CD4-positive, alpha-beta T cell treated with Interleukin-6 for 4 hours (primary cell): ENCODE data around the gene APBB1IP.

ENCODE experiments used
- DNase-seq: peaks from one replicate; pipeline ENCODE4 v3.0.0-alpha.2; 2020; ENCODE audit warnings: mixed read lengths

APBB1IP gene

DNA sequence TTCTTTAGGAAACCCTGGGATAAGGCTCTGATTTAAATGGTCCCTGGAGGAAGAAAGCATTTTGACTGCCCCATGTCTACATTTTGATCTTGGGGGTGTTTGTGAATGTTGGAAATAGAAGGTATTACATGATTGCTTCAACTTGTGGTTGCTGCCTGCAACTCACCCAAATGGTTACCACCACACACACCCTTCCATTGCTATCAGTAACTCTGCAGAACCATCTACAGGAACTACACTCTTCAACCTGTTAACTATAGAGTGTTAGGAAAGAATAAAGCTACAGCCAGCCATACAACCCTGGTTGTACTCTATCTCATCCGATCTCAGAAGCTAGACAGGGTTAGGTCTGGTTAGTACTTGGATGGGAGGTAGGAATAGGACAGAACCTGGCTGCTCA lies 71.2 kb downstream of the APBB1IP start:
- no peak for DNase-seq

- no peak for DNase-seq
These were observed 75.0 kb downstream of the APBB1IP start for GRCh38 chr10:26513101-26513500.

DNA sequence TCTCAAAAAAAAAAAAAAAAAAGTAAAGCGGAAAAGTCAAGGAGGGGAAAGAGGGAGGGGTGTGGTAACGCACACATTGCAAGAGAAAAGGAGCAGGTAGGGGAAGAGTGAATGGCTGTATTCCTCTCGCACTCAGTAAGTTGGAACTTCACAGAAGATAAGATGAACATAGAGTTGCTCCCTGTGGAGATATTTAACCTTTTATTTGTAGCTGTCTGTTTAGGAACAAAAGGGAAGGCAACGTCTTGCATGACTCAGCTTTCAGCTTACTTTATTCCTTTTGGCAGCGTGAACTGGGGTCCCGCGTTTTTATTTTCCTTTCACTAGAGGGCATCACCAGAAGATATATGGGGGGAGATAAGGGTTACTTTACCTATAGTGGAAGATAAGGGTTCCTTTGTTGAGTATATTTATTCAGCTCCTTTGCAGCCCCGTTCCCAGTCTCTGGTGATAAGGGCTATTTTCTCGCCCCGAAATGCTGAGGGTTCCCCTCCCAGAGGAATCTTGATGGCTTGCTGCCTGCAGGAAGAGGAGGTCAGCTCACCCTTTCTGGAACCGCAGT lies 78.5 kb downstream of the APBB1IP start:
- no peak for DNase-seq

DNA sequence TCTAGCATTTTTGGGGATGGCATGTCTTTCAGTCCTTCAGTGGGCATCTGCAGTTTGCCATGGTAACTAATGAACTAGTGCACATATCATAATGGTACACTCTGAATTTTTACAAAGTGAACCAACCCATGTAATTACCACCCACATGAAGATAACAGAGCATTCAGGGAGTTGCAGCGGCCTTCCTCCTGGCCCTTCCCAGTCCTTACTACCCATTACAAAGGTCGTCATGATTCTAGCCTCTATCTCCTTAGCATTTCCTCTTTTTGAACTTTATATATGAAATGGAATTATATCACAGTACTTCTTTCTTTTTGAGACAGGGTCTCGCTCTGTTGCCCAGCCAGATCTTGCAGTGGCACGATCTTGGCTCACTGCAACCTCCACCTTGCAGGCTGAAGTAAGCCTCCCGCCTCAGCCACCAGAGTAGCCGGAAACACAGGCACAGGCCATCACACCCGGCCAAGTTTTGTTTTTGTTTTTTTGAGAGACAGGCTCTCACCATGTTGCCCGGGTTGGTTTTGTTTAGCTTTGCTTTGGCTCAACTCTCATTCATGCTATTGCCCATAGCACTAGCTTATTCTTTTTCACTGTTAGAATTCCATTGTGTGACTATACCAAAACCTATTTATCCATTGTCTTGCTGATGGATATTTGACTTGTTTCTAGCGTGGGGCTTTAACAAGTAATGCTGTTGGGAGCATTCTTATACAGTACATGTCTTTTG lies 79.2 kb downstream of the APBB1IP start:
- DNase-seq = no peak

- DNase-seq = no peak
These were observed 81.7 kb downstream of the APBB1IP start for GRCh38 chr10:26519803-26520202.

DNA sequence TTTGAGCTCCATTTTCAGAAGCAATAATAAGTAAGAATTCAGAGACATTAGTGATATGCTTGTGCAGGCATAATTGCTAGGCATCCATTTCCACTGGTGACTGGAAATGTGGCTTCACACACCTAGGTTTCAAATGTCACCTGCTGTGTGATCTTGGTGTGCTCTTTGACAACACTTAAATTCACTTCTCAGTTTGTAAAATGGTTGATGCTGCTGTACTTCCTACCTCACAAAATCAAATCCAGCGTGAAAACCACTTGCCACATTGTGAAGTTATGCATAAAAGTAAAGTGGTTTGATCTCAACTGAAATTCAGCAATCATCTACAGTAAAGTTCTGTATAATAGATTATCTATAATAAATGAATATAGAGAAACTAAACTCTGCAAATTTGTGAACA lies 82.4 kb downstream of the APBB1IP start:
- no peak for DNase-seq

- no peak for DNase-seq
These were observed 86.2 kb downstream of the APBB1IP start for GRCh38 chr10:26524161-26524896.

DNA sequence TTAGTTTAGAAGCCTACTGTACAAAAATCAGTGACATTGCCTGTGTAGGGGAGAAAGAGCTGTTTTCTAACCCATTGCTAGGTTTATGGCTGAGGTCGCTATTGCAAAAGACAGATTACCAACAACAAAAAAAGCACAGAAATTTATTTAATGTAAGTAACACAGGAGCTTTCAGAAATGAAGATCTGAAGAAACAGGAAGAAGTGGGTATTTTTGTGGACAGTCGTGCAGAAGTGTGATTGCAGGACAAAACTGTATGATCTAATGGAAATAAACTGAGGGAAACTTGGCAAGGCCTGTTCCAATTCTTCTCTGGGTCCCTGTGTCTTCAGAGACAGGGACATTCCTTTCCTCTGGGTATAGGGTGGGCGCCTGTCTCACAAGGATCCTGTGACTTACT lies 87.4 kb downstream of the APBB1IP start:
- DNase-seq = no peak

DNA sequence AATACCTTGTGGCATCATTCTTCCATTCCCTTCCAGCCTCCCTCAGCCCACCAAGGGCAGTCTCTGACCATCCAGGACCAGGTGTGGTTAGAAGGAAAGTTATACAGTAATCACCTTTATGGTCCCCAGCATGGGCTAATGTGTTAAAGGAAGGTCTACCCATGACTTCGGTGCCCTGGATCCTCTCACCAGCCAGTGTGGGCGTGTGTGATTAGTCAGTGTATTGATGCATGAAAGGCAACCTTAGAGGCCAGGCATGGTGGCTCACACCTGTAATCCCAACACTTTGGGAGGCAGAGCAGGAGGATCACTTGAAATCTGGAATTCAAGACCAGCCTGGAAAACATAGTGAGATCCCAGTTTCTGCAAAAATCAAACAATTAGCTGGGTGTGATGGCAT lies 88.9 kb downstream of the APBB1IP start:
- no peak for DNase-seq

- no peak for DNase-seq
These were observed 89.9 kb downstream of the APBB1IP start for GRCh38 chr10:26528048-26528447.

GRCh38 chr10:26528715-26529393 lies 90.7 kb downstream of the APBB1IP start:
- no peak for DNase-seq

GRCh38 chr10:26534384-26534783 lies 96.2 kb downstream of the APBB1IP start:
- DNase-seq = peak; percentile 26

DNA sequence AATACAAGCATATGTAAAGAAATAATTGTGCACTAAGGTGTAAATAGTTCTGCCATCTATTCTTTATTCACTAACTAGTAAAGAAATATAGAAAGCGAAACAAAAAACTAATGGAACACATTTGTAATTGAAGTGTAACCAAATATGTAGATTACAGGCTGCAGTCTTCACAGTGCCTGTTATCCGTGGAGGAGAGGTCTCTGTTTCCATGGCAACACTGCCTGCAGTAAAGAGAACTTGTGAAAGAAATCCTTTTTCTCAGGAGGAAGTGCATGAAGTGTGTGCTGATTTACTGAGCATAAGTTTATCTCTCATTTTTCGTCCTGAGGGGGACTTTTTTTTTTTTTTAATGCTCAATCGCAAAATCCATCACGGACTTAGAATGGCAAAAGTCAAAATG lies 102.5 kb downstream of the APBB1IP start:
- DNase-seq = no peak

GRCh38 chr10:26543567-26544306 lies 105.6 kb downstream of the APBB1IP start:
- DNase-seq = no peak

DNA sequence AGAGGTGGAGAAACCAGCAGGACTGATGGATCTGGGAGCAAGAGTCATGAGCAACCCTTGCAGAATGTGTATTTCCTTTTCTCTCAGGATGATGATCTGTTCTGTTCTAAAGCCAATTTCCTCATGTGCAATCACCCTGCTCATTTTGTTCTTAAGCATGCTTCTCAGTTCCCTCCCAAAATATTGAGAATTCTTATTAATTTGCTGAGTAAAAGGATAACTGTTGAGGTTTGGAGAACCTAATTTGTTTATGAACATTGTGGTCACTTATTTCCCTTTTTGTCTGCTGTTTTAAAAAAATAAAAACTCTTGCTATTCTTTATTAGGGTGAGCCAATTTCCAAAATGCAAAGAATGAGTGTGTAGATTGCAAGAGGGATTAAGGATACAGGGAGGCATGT lies 106.8 kb downstream of the APBB1IP start:
- no peak for DNase-seq

DNA sequence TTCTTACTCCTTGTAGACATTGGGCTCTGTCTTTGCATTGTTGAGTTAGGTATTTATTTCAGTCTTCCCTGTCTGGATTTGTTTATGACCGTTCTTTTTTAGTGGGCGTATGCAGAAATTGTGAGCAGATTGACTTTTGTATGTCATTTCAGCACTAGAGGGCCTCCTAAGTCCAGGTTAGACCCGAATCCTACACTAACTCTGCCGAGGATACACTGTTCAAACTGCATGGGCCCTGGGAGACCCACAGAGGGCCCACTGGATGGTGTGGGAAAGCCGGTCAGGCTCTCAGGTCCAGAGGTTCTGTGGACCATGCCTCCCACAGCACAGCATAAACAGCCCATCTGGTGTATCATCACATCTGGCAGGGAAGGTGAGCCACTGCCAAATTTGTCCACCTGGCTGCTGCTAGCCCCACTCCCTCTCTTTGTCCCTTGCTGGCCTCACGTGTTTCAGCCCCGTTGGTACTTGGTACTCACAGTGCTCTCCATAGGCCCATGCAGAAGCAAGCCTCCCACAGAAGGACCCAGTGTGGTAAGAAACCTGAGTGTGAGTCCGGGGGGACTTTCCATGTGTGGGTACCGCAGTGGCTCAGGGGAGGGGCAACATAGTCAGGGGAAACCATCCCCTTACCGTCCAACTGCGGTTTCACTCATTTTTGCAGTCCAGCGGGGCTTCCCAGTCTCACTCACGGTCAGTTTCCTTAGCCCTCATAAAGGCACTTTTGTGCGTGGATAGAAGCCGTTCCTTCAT lies 112.8 kb downstream of the APBB1IP start:
- DNase-seq = no peak

DNA sequence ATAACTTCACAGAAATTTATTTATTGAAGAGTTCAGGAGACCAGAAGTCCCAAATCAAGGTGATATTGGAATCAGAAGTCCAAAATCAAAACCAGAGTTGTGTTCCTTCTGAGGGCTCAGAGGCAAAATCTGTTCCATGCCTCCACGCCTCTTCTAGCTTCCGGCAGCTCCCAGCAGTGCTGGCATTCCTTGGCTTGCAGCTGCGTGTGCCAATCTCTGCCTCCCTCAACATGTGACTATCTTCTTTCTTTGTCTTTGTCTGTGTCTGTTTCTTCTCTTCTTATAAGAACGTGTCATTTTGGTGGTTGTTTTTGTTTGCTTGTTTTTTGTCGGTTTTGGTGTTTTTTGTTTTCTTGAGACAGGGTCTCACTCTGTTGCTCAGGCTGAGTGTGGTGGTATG lies 116.1 kb downstream of the APBB1IP start:
- DNase-seq = no peak

DNA sequence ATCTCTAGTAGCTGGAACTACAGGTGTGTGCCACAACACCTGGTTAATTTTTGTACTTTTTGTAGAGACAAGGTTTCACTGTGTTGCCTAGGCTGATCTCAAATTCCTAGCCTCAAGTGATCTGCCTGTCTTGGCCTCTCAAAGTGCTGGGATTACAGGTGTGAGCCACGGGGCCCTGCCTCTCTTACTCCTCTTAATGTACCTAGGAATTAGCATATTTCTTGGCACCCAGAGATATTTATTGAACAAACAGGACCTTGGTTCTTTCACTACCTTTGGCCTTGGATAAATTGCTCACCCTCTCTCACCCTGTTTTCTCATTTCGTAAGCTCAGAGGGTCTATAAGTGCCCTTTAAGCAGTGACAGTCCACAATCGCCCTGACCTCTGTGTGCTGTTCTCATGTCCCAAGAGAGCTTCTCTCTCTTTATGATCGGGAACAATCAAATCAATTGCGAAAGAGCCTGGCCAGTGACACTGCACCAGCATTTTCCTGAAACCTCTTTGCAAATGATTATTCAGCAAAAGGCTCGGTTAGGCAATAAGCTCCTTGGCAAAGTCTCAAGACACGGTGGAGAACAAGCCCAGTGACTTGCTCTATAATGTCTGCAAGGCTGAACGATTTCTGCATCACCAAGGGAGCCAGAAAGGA lies 117.7 kb downstream of the APBB1IP start:
- DNase-seq = no peak

GRCh38 chr10:26556748-26557640 lies 118.9 kb downstream of the APBB1IP start:
- DNase-seq = peak; percentile 48

- no peak for DNase-seq
These were observed 119.5 kb downstream of the APBB1IP start for GRCh38 chr10:26557641-26558014.
